H1 (cell line): ENCODE data around the gene ADGRB2.

ENCODE experiments used
- CBX8 ChIP-seq: fragments of 300-800, 300-1000 bp; sonication (generic); IDR thresholded peaks from 2 replicates; pipeline ENCODE4 v1.7.1; 2016; ENCODE audit warnings: low read depth, low read length, borderline replicate concordance
- CTCF ChIP-seq, 3 experiments: IDR thresholded peaks; 1 replicate in 2 of 3; 2 replicates in 1 of 3; pipeline versions ENCODE4 v1.5.1 to v1.6.1; 2011; ENCODE audit warnings: low read length in 3 of 3, mild to moderate bottlenecking in 3 of 3, inconsistent platforms in 2 of 3, low read depth in 1 of 3, moderate library complexity in 1 of 3; ENCODE audit not compliant: insufficient read depth in 1 of 3; ENCODE audit errors: control extremely low read depth in 1 of 3
- EP300 ChIP-seq, 2 experiments: IDR thresholded peaks; 1 replicate in 1 of 2; 2 replicates in 1 of 2; pipeline ENCODE4 v1.6.1; 2011 to 2012; ENCODE audit warnings: low read depth in 2 of 2, low read length in 2 of 2, mild to moderate bottlenecking in 2 of 2, borderline replicate concordance in 1 of 2, inconsistent platforms in 1 of 2, moderate library complexity in 1 of 2
- GTF2F1 ChIP-seq: IDR thresholded peaks from 2 replicates; pipeline ENCODE4 v1.6.1; 2012; ENCODE audit warnings: low read depth, low read length, improper control_type of control experiment, borderline replicate concordance
- JUND ChIP-seq: IDR thresholded peaks from 2 replicates; pipeline ENCODE4 v1.6.1; 2011; ENCODE audit warnings: mild to moderate bottlenecking, improper control_type of control experiment, low read length
- POU5F1 ChIP-seq: IDR thresholded peaks from 2 replicates; pipeline ENCODE4 v1.6.1; 2011; ENCODE audit warnings: low read depth, mild to moderate bottlenecking, low read length, moderate library complexity
- SIN3A ChIP-seq, 2 experiments: IDR thresholded peaks in 1 of 2; conservative IDR thresholded peaks in 1 of 2; 2 replicates each; pipeline ENCODE4 v1.6.1; 2011 to 2012; ENCODE audit warnings: low read length in 2 of 2, improper control_type of control experiment in 1 of 2, low read depth in 1 of 2, mild to moderate bottlenecking in 1 of 2
- YY1 ChIP-seq: IDR thresholded peaks from 2 replicates; pipeline ENCODE4 v1.6.1; 2011; ENCODE audit warnings: low read depth, mild to moderate bottlenecking, low read length

GRCh38 chr1:31706384-31707058 is 57.6 kb downstream of the ADGRB2 start:
- no peak for TF ChIP-seq CTCF (IDR thresholded peaks at IDR 0.05; ENCODE audit: control extremely low read depth in 1 of 3, insufficient read depth in 1 of 3, low read depth in 1 of 3, low read length in 3 of 3)
- TF ChIP-seq POU5F1 = no peak
- no peak for TF ChIP-seq SIN3A (conservative IDR thresholded peaks at IDR 0.05 in 1 of 2, IDR thresholded peaks at IDR 0.05 in 1 of 2; ENCODE audit: low read depth in 1 of 2, low read length in 2 of 2)
- TF ChIP-seq GTF2F1 = no peak
- TF ChIP-seq CBX8 = no peak
- no peak for TF ChIP-seq YY1
- no peak for TF ChIP-seq JUND
- TF ChIP-seq EP300 (IDR thresholded peaks at IDR 0.05; ENCODE audit: borderline replicate concordance in 1 of 2, low read depth in 2 of 2, low read length in 2 of 2) = no peak
